ENCODE data around the gene CAPN15. TPM values are rescaled to one million over a fixed set of nuclear protein-coding genes. Genes with fewer than 3 reads are reported as not detected.

Gene CAPN15
- total RNA-seq, 1 donor from 2014 or later, result 39.9 TPM

GRCh38 chr16:574021-574760 is 46.7 kb downstream of the CAPN15 start:
- TF ChIP-seq CTCF (IDR thresholded peaks at IDR 0.05), result no peak
- no peak for DNase-seq (ENCODE audit: extremely low spot score, unreplicated experiment)
- H3K27me3 Mint-ChIP-seq (ENCODE audit: unreplicated experiment), result no peaks in the 10 kb centered on the region
- no peak overlapping the region for H3K27ac Mint-ChIP-seq (ENCODE audit: unreplicated experiment)
- H3K4me3 Mint-ChIP-seq (ENCODE audit: unreplicated experiment), result no peak overlapping the region
- H3K9me3 Mint-ChIP-seq (ENCODE audit: unreplicated experiment), result no peaks in the 10 kb centered on the region
- peaks cover 2% of the 10 kb centered on the region for H3K36me3 Mint-ChIP-seq (ENCODE audit: unreplicated experiment)
- H3K4me1 Mint-ChIP-seq (ENCODE audit: unreplicated experiment), result peaks cover 18% of the 10 kb centered on the region

- H3K36me3 Mint-ChIP-seq (ENCODE audit: unreplicated experiment), result peaks cover 2% of the 10 kb centered on the region
- H3K4me1 Mint-ChIP-seq (ENCODE audit: unreplicated experiment), result peaks cover 15% of the 10 kb centered on the region
- TF ChIP-seq CTCF (IDR thresholded peaks at IDR 0.05), result no peak
- DNase-seq (ENCODE audit: extremely low spot score, unreplicated experiment), result no peak
- no peaks in the 10 kb centered on the region for H3K27me3 Mint-ChIP-seq (ENCODE audit: unreplicated experiment)
- no peak overlapping the region for H3K4me3 Mint-ChIP-seq (ENCODE audit: unreplicated experiment)
- H3K9me3 Mint-ChIP-seq (ENCODE audit: unreplicated experiment), result no peaks in the 10 kb centered on the region
- no peak overlapping the region for H3K27ac Mint-ChIP-seq (ENCODE audit: unreplicated experiment)
Measured at GRCh38 chr16:575354-576196, 48.1 kb downstream of the CAPN15 start.

GRCh38 chr16:576197-576822 is 48.8 kb downstream of the CAPN15 start:
- TF ChIP-seq CTCF (IDR thresholded peaks at IDR 0.05), result no peak
- Mint-ChIP-seq H3K4me3 (ENCODE audit: unreplicated experiment) (no peak overlapping the region), H3K9me3 (ENCODE audit: unreplicated experiment) (no peaks in the 10 kb centered on the region), H3K36me3 (ENCODE audit: unreplicated experiment) (peaks cover 2% of the 10 kb centered on the region), H3K27ac (ENCODE audit: unreplicated experiment) (no peak overlapping the region), H3K27me3 (ENCODE audit: unreplicated experiment) (no peaks in the 10 kb centered on the region), H3K4me1 (ENCODE audit: unreplicated experiment) (peaks cover 9% of the 10 kb centered on the region)
- no peak for DNase-seq (ENCODE audit: extremely low spot score, unreplicated experiment)

GRCh38 chr16:576823-577201 is 49.3 kb downstream of the CAPN15 start:
- no peak for TF ChIP-seq CTCF (IDR thresholded peaks at IDR 0.05)
- Mint-ChIP-seq H3K9me3 (ENCODE audit: unreplicated experiment) (no peaks in the 10 kb centered on the region), H3K27ac (ENCODE audit: unreplicated experiment) (no peak overlapping the region), H3K36me3 (ENCODE audit: unreplicated experiment) (peaks cover 2% of the 10 kb centered on the region), H3K4me3 (ENCODE audit: unreplicated experiment) (no peak overlapping the region), H3K4me1 (ENCODE audit: unreplicated experiment) (peaks cover 5% of the 10 kb centered on the region), H3K27me3 (ENCODE audit: unreplicated experiment) (no peaks in the 10 kb centered on the region)
- no peak for DNase-seq (ENCODE audit: extremely low spot score, unreplicated experiment)

- TF ChIP-seq CTCF (IDR thresholded peaks at IDR 0.05), result no peak
- H3K9me3 Mint-ChIP-seq (ENCODE audit: unreplicated experiment), result no peaks in the 10 kb centered on the region
- peaks cover 2% of the 10 kb centered on the region for H3K36me3 Mint-ChIP-seq (ENCODE audit: unreplicated experiment)
- H3K4me1 Mint-ChIP-seq (ENCODE audit: unreplicated experiment), result peaks cover 5% of the 10 kb centered on the region
- DNase-seq (ENCODE audit: extremely low spot score, unreplicated experiment), result no peak
- H3K4me3 Mint-ChIP-seq (ENCODE audit: unreplicated experiment), result no peak overlapping the region
- no peak overlapping the region for H3K27ac Mint-ChIP-seq (ENCODE audit: unreplicated experiment)
- no peaks in the 10 kb centered on the region for H3K27me3 Mint-ChIP-seq (ENCODE audit: unreplicated experiment)
Measured at GRCh38 chr16:577796-578195, 50.3 kb downstream of the CAPN15 start.
